ENCODE measurements around the gene HOOK2. TPM values are rescaled to one million over a fixed set of nuclear protein-coding genes. Genes with fewer than 3 reads are reported as not detected.
A peak's percentile ranks its signal among the peaks of the same experiment; 100 is the strongest.

The HOOK2 gene
- total and polyA plus RNA-seq, 2 of the 13 experiments (the other 11 are each of a cell fraction or from before 2014, with no cell fraction given) = 9.2 to 12.9 TPM

GRCh38 chr19:12791345-12792050, 16.1 kb upstream of the HOOK2 start, which contains the start of gene JUNB (continued):
- TF ChIP-seq ZNF768 (CRISPR knock-in tag; IDR thresholded peaks at IDR 0.05) (peak; percentile 76; the same call in 1 of the 2 replicates), SOX6 (IDR thresholded peaks at IDR 0.05) (no peak), SOX6 (CRISPR knock-in tag; IDR thresholded peaks at IDR 0.05) (peak; percentile 63), ZNF841 (CRISPR knock-in tag; IDR thresholded peaks at IDR 0.05; ENCODE audit: borderline replicate concordance) (no peak), ZNF17 (CRISPR knock-in tag; IDR thresholded peaks at IDR 0.05) (no peak), SIX1 (CRISPR knock-in tag; IDR thresholded peaks at IDR 0.05; ENCODE audit: borderline replicate concordance) (no peak), TBL1XR1 (IDR thresholded peaks at IDR 0.05; ENCODE audit: borderline replicate concordance, low read length, partially characterized antibody) (peak; percentile 74), ZNF790 (CRISPR knock-in tag; IDR thresholded peaks at IDR 0.05; ENCODE audit: borderline replicate concordance) (no peak), ZBTB44 (CRISPR knock-in tag; IDR thresholded peaks at IDR 0.05) (peak; percentile 78; the same call in 1 of the 2 replicates), ZNF143 (CRISPR knock-in tag; IDR thresholded peaks at IDR 0.05) (0 out of 2 replicates have a peak, but pooled peaks have one; percentile 17), ZNF850 (CRISPR knock-in tag; conservative IDR thresholded peaks at IDR 0.05) (no peak), ZNF513 (CRISPR knock-in tag; conservative IDR thresholded peaks at IDR 0.05) (no peak), AFF4 (CRISPR knock-in tag; IDR thresholded peaks at IDR 0.05) (peak; percentile 79; the same call in 1 of the 2 replicates), DPF2 (CRISPR knock-in tag; IDR thresholded peaks at IDR 0.05; ENCODE audit: borderline replicate concordance, low read depth) (no peak), ZNF629 (CRISPR knock-in tag; conservative IDR thresholded peaks at IDR 0.05) (0 out of 2 replicates have a peak, but pooled peaks have one; percentile 11), RAD21 (CRISPR knock-in tag; IDR thresholded peaks at IDR 0.05) (no peak; the same call in 1 of the 2 replicates), PITX1 (CRISPR knock-in tag; IDR thresholded peaks at IDR 0.05) (peak; percentile 69), ZNF432 (CRISPR knock-in tag; IDR thresholded peaks at IDR 0.05; ENCODE audit: borderline replicate concordance) (no peak), NCOR1 (IDR thresholded peaks at IDR 0.05; ENCODE audit: borderline replicate concordance, low read length) (no peak)

Measured in HepG2 (cell line).